GM19239 (cell line): Measurements from ENCODE around the gene KLHDC1.
"Not testable (repeated sequence)": the region's sequence is repeated elsewhere in the genome, so short reads cannot be mapped to it uniquely, and the experiment has no call there.

Source experiments
- DNase-seq: peaks from one replicate; pipeline ENCODE4 v3.0.0; 2011; ENCODE audit warnings: low spot score; ENCODE audit not compliant: insufficient read length
- FAIRE-seq: peaks from 2 replicates; lab custom pipeline; 2011; peaks lifted over from hg19 to GRCh38; lab: Jason Lieb, UNC

Gene KLHDC1

GRCh38 chr14:49692811-49693734, at the start of gene KLHDC1:
KLHDC1 (plus strand) TSS chr14:49693120; CDS start chr14:49693195, 75 bp downstream.
- FAIRE-seq = peak; percentile 77
- peak; percentile 63 for DNase-seq

GRCh38 chr14:49653508-49653907, 39.4 kb upstream of the KLHDC1 start:
- DNase-seq (no peak), FAIRE-seq (no peak)

- FAIRE-seq (no peak), DNase-seq (no peak)
Observed at GRCh38 chr14:49654511-49654910, 38.4 kb upstream of the KLHDC1 start.

GRCh38 chr14:49657500-49657899, 35.4 kb upstream of the KLHDC1 start:
- not testable (repeated sequence) for DNase-seq, FAIRE-seq

GRCh38 chr14:49659526-49660455, 33.1 kb upstream of the KLHDC1 start:
- DNase-seq (no peak), FAIRE-seq (no peak)

GRCh38 chr14:49670475-49670874, 22.4 kb upstream of the KLHDC1 start:
- FAIRE-seq = no peak

GRCh38 chr14:49673586-49673985, 19.3 kb upstream of the KLHDC1 start:
- FAIRE-seq = no peak
- no peak for DNase-seq

More at GRCh38 chr14:49670475-49670874, 22.4 kb upstream of the KLHDC1 start:
- DNase-seq = no peak

- DNase-seq (no peak), FAIRE-seq (no peak)
Observed at GRCh38 chr14:49677643-49678042, 15.3 kb upstream of the KLHDC1 start.

GRCh38 chr14:49679271-49679670, 13.6 kb upstream of the KLHDC1 start:
- DNase-seq (no peak), FAIRE-seq (no peak)

GRCh38 chr14:49686425-49686824, 6.5 kb upstream of the KLHDC1 start:
- no peak for DNase-seq
- peak; percentile 56 for FAIRE-seq

- peak; percentile 65 for DNase-seq
- FAIRE-seq = peak; percentile 77
Observed at GRCh38 chr14:49687942-49688700, 4.8 kb upstream of the KLHDC1 start, which contains the start of gene POLE2. POLE2 (minus strand) TSS chr14:49688214; CDS start chr14:49688203, 11 bp downstream.

- FAIRE-seq (peak; percentile 60), DNase-seq (no peak)
Observed at GRCh38 chr14:49688701-49689030, 4.3 kb upstream of the KLHDC1 start.

GRCh38 chr14:49691031-49691430, 1.9 kb upstream of the KLHDC1 start:
- DNase-seq = no peak
- FAIRE-seq = no peak

- DNase-seq = no peak
Observed at GRCh38 chr14:49692193-49692757, 645 bp upstream of the KLHDC1 start.

GRCh38 chr14:49693735-49694124, 810 bp downstream of the KLHDC1 start:
- DNase-seq, FAIRE-seq: not testable (repeated sequence)

More at GRCh38 chr14:49692193-49692757, 645 bp upstream of the KLHDC1 start:
- no peak for FAIRE-seq

- DNase-seq = no peak
- no peak for FAIRE-seq
Observed at GRCh38 chr14:49702725-49703124, 9.8 kb downstream of the KLHDC1 start.

GRCh38 chr14:49703965-49704364, 11.0 kb downstream of the KLHDC1 start:
- DNase-seq (no peak), FAIRE-seq (no peak)

- DNase-seq, FAIRE-seq: not testable (repeated sequence)
Observed at GRCh38 chr14:49704471-49704870, 11.6 kb downstream of the KLHDC1 start.

GRCh38 chr14:49710993-49711392, 18.1 kb downstream of the KLHDC1 start:
- not testable (repeated sequence) for FAIRE-seq, DNase-seq
